ENCODE data around the gene CD209.

DNA sequence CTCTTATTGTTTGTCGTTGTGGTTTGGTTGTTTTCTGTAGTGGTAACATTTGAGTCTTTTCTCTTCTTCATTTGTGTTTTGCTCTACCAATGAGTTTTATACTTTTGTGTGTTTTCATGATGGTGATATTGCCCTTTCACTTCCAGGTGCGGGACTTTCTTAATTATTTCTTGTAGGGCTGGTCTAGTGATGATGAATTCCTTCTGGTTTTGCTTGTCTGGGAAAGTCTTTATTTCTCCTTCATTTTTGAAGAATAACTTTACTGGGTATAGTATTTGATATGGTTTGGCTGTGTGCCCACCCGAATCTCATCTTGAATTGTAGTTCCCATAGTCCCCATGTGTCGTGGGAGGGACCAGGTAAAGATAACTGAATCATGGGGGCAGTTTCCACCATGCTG is 8.9 kb upstream of the CD209 start:
- TF ChIP-seq, protein P1, sequence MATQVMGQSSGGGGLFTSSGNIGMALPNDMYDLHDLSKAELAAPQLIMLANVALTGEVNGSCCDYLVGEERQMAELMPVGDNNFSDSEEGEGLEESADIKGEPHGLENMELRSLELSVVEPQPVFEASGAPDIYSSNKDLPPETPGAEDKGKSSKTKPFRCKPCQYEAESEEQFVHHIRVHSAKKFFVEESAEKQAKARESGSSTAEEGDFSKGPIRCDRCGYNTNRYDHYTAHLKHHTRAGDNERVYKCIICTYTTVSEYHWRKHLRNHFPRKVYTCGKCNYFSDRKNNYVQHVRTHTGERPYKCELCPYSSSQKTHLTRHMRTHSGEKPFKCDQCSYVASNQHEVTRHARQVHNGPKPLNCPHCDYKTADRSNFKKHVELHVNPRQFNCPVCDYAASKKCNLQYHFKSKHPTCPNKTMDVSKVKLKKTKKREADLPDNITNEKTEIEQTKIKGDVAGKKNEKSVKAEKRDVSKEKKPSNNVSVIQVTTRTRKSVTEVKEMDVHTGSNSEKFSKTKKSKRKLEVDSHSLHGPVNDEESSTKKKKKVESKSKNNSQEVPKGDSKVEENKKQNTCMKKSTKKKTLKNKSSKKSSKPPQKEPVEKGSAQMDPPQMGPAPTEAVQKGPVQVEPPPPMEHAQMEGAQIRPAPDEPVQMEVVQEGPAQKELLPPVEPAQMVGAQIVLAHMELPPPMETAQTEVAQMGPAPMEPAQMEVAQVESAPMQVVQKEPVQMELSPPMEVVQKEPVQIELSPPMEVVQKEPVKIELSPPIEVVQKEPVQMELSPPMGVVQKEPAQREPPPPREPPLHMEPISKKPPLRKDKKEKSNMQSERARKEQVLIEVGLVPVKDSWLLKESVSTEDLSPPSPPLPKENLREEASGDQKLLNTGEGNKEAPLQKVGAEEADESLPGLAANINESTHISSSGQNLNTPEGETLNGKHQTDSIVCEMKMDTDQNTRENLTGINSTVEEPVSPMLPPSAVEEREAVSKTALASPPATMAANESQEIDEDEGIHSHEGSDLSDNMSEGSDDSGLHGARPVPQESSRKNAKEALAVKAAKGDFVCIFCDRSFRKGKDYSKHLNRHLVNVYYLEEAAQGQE (IDR thresholded peaks at IDR 0.05; ENCODE audit: low read depth) = no peak
- TF ChIP-seq, protein P2, sequence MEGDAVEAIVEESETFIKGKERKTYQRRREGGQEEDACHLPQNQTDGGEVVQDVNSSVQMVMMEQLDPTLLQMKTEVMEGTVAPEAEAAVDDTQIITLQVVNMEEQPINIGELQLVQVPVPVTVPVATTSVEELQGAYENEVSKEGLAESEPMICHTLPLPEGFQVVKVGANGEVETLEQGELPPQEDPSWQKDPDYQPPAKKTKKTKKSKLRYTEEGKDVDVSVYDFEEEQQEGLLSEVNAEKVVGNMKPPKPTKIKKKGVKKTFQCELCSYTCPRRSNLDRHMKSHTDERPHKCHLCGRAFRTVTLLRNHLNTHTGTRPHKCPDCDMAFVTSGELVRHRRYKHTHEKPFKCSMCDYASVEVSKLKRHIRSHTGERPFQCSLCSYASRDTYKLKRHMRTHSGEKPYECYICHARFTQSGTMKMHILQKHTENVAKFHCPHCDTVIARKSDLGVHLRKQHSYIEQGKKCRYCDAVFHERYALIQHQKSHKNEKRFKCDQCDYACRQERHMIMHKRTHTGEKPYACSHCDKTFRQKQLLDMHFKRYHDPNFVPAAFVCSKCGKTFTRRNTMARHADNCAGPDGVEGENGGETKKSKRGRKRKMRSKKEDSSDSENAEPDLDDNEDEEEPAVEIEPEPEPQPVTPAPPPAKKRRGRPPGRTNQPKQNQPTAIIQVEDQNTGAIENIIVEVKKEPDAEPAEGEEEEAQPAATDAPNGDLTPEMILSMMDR (IDR thresholded peaks at IDR 0.05 in 2 of 3, conservative IDR thresholded peaks at IDR 0.05 in 1 of 3; ENCODE audit: borderline replicate concordance in 1 of 3, insufficient read depth in 1 of 3, low read depth in 2 of 3, low read length in 2 of 3) = no peak

All from HCT116 (cell line).